Naive thymus-derived CD8-positive, alpha-beta T cell (primary cell): Measurements from ENCODE around the gene REX1BD. TPM values are rescaled to one million over a fixed set of nuclear protein-coding genes. Genes with fewer than 3 reads are reported as not detected.
"Not testable (repeated sequence)": the region's sequence is repeated elsewhere in the genome, so short reads cannot be mapped to it uniquely, and the experiment has no call there.

Source experiments
- ATAC-seq, 2 donors: fragments of 150-1000 bp; cut with Tn5 transposase in 1 of 2; sonication (Bioruptor Pico), chemical (Tn5 transposase) in 1 of 2; 1 replicate in 1 of 2; 2 replicates in 1 of 2; pipeline ENCODE4 v1.10.0; 2021; ENCODE audit warnings: mild to moderate bottlenecking in 2 of 2, moderate library complexity in 2 of 2
- POLR2A ChIA-PET: fragments of 350-600 bp; sonication (Branson Sonifier 250); formaldehyde crosslinking; loops from one replicate; lab custom pipeline; 2021; ENCODE audit warnings: antibody characterized with exemption; lab: Charles Lee
- DNase-seq, 10 donors: peaks; one replicate each; pipeline versions ENCODE4 v3.0.0 to v3.0.0-alpha.2; 2020 to 2022
- H3K27ac Mint-ChIP-seq, 10 donors: one replicate each; pipeline ENCODE4 v1.8.0; 2020 to 2022; ENCODE audit warnings: mild to moderate bottlenecking in 10 of 10, mixed read lengths in 10 of 10, moderate library complexity in 4 of 10, inconsistent platforms in 1 of 10
- H3K27me3 Mint-ChIP-seq, 5 donors: one replicate each; pipeline ENCODE4 v1.8.0; 2021 to 2022; ENCODE audit warnings: mixed read lengths in 5 of 5
- H3K36me3 Mint-ChIP-seq, 3 donors: one replicate each; pipeline ENCODE4 v1.8.0; 2020 to 2022; ENCODE audit warnings: mixed read lengths in 3 of 3, mild to moderate bottlenecking in 2 of 3, inconsistent platforms in 1 of 3
- H3K4me1 Mint-ChIP-seq, 4 donors: one replicate each; pipeline ENCODE4 v1.8.0; 2021 to 2022; ENCODE audit warnings: mixed read lengths in 4 of 4
- H3K4me3 Mint-ChIP-seq, 10 donors: one replicate each; pipeline ENCODE4 v1.8.0; 2020 to 2022; ENCODE audit warnings: mild to moderate bottlenecking in 10 of 10, mixed read lengths in 10 of 10, moderate library complexity in 6 of 10, inconsistent platforms in 1 of 10
- H3K9me3 Mint-ChIP-seq, 9 donors: one replicate each; pipeline ENCODE4 v1.8.0; 2020 to 2022; ENCODE audit warnings: mixed read lengths in 9 of 9, mild to moderate bottlenecking in 3 of 9, inconsistent platforms in 1 of 9, moderate library complexity in 1 of 9
- polyA plus RNA-seq, 3 donors: library from polyadenylated mRNA; unstranded; fragments of 300-500 nt; fragmentation: Illumina TruSeq; gene quantifications; one replicate each; pipeline ENCODE4 v1.2.3, GENCODE V29; 2021
- total RNA-seq, 8 experiments: library from RNA in 2 of 8; stranded (reverse) in 2 of 8; gene quantifications; one replicate each; pipeline ENCODE4 v1.2.3 and lab custom pipeline; 2021 to 2026

REX1BD gene
- total and polyA plus RNA-seq, 5 experiments from 2014 or later = 138 to 196 (median 165) TPM

- Mint-ChIP-seq H3K36me3 (peaks cover 0 to 8% (median 0%) of the 10 kb centered on the region in 3 donors), H3K4me1 (peaks cover 16 to 45% (median 33%) of the 10 kb centered on the region in 4 donors), H3K9me3 (no peaks in the 10 kb centered on the region), H3K4me3 (peak overlapping the region in 2 of 10 donors; percentile 24 to 63), H3K27ac (peak overlapping the region in 6 of 10 donors; percentile 13 to 80 (median 35)), H3K27me3 (no peaks in the 10 kb centered on the region)
- ATAC-seq (no peak), DNase-seq (no peak)
- POLR2A ChIA-PET = interaction anchor here (0.7 to 5.4 kb wide), 3 partner anchors 14 to 29 kb away, joined by 3 to 107 read pairs (median 3); partner anchors contain the start of gene UBA52
Measured at GRCh38 chr19:18586306-18586705, 2.3 kb upstream of the REX1BD start.

- H3K27ac Mint-ChIP-seq = peak overlapping the region in 8 of 10 donors; percentile 63 to 96 (median 94)
- peaks cover 0 to 9% (median 0%) of the 10 kb centered on the region in 3 donors for H3K36me3 Mint-ChIP-seq
- DNase-seq = no peak
- no peak for ATAC-seq
- POLR2A ChIA-PET = interaction anchor here (0.6 to 5.4 kb wide), 12 partner anchors 11 to 332 kb away, joined by 3 to 107 read pairs (median 14); partner anchors contain the start of genes COPE, DDX49, ELL and KXD1
- peaks cover 16 to 45% (median 33%) of the 10 kb centered on the region in 4 donors for H3K4me1 Mint-ChIP-seq
- H3K27me3 Mint-ChIP-seq = no peaks in the 10 kb centered on the region
- no peaks in the 10 kb centered on the region for H3K9me3 Mint-ChIP-seq
- H3K4me3 Mint-ChIP-seq = peak overlapping the region in 9 of 10 donors; percentile 14 to 95 (median 88)
Measured at GRCh38 chr19:18587561-18587960, 1.0 kb upstream of the REX1BD start.

DNA sequence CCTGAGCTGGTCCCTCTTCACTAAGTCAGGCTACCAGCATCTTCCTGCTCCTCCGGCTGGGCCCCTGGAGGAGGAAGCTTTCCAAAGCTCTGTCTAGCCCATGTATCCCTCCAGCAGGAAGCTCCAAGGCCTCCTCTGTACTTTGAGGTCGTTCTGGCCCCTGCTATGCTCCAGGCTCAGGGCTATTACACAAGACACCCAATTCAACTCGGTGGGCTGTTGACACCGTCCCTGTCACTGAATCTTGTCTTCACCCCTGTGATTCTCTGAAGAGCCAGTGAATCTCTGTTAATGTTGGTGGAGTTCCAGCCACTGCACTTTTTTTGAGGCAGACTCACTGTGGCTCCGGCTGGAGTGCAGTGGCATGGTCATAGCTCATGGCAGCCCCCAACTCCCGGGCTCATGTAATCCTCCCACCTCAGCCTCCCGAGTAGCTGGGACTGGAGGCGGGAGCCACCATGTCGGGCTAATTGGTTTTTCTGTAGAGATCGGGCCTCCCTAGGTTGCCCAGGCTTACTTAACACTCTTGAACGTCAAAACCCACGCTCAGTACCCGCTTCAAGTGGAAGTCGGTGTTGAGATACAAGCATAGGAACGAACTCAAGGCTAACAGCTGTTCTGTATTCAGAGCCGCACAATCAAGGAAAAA lies 512 bp upstream of the REX1BD start:
- ATAC-seq (peak; percentile 7 to 18), DNase-seq (no peak)
- peak overlapping the region; percentile 87 to 96 (median 94) for H3K27ac Mint-ChIP-seq
- no peaks in the 10 kb centered on the region for H3K9me3 Mint-ChIP-seq
- H3K27me3 Mint-ChIP-seq = no peaks in the 10 kb centered on the region
- H3K36me3 Mint-ChIP-seq = peaks cover 0 to 9% (median 0%) of the 10 kb centered on the region in 3 donors
- H3K4me3 Mint-ChIP-seq = peak overlapping the region; percentile 81 to 95 (median 90)
- POLR2A ChIA-PET = interaction anchor here (0.6 to 5.4 kb wide), 22 partner anchors 10 to 332 kb away, joined by 3 to 107 read pairs (median 6); partner anchors contain the start of genes COPE, DDX49, ELL and FKBP8
- H3K4me1 Mint-ChIP-seq = peaks cover 16 to 45% (median 33%) of the 10 kb centered on the region in 4 donors

GRCh38 chr19:18589380-18590272 lies 1.0 kb downstream of the REX1BD start:
- POLR2A ChIA-PET = interaction anchor here (0.5 to 5.4 kb wide), 34 partner anchors 8 to 1374 kb away, joined by 3 to 107 read pairs (median 6); partner anchors contain the start of genes COPE, CRTC1, DDX49 and ELL
- H3K27me3 Mint-ChIP-seq = no peaks in the 10 kb centered on the region
- peak in 6 of 10 donors; percentile 59 to 84 (median 72) for DNase-seq
- H3K9me3 Mint-ChIP-seq = no peaks in the 10 kb centered on the region
- peak; percentile 62 to 66 for ATAC-seq
- peaks cover 0 to 9% (median 0%) of the 10 kb centered on the region in 3 donors for H3K36me3 Mint-ChIP-seq
- H3K27ac Mint-ChIP-seq = peak overlapping the region; percentile 74 to 96 (median 92)
- peaks cover 17 to 50% (median 37%) of the 10 kb centered on the region in 4 donors for H3K4me1 Mint-ChIP-seq
- peak overlapping the region; percentile 81 to 95 (median 89) for H3K4me3 Mint-ChIP-seq

GRCh38 chr19:18590273-18591272 lies 2.0 kb downstream of the REX1BD start:
- H3K4me3 Mint-ChIP-seq = peak overlapping the region; percentile 80 to 93 (median 89)
- H3K9me3 Mint-ChIP-seq = no peaks in the 10 kb centered on the region
- POLR2A ChIA-PET = interaction anchor here (0.6 to 5.4 kb wide), 10 partner anchors 18 to 329 kb away, joined by 3 to 107 read pairs (median 7); partner anchors contain the start of genes COPE, DDX49, ELL and UBA52
- peak in 1 of 10 donors; percentile 23 for DNase-seq
- no peaks in the 10 kb centered on the region for H3K27me3 Mint-ChIP-seq
- ATAC-seq = no peak
- H3K27ac Mint-ChIP-seq = peak overlapping the region in 9 of 10 donors; percentile 71 to 92 (median 85)
- H3K36me3 Mint-ChIP-seq = peaks cover 0 to 9% (median 0%) of the 10 kb centered on the region in 3 donors
- peaks cover 22 to 52% (median 42%) of the 10 kb centered on the region in 4 donors for H3K4me1 Mint-ChIP-seq

DNA sequence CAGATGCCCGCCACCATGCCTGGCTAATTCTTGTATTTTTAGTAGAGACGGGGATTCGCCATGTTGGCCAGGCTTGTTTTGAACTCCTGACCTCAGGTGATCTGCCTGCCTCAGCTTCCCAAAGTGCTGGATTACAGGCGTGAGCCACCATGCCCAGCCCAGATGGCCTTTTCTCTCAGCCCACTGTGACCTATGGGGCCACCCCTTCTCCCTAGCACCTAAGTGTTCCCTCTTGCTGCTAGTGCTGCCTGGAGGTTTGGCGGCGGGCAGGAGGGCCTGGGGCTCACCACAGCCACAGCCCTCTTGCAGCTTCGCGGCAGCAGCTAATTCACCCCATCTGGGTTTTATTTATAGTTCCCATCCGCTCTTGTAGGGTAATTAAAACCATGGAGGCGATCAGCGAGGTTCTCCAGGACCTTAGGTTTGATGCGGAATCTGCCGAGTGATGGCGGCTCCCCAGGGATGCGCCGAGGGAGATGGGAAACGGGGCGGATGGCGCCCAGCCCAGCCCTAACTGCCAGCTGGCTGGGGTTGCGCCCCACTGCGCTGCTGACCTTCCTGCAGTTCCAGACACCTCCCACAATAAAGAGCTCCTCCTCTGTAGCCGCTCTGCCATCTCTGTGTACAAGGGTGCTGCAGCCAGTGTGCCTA lies 3.3 kb downstream of the REX1BD start:
- POLR2A ChIA-PET = interaction anchor here (4.4 kb wide), 1 partner anchor 256 kb away, joined by 19 read pairs; no protein-coding TSS in a partner anchor
- Mint-ChIP-seq H3K4me1 (peaks cover 22 to 44% (median 40%) of the 10 kb centered on the region in 4 donors), H3K27me3 (no peaks in the 10 kb centered on the region), H3K4me3 (peak overlapping the region in 4 of 10 donors; percentile 14 to 63 (median 38)), H3K36me3 (peaks cover 0 to 9% (median 0%) of the 10 kb centered on the region in 3 donors), H3K27ac (peak overlapping the region in 1 of 10 donors; percentile 31), H3K9me3 (no peaks in the 10 kb centered on the region)
- no peak for DNase-seq
- ATAC-seq = no peak

DNA sequence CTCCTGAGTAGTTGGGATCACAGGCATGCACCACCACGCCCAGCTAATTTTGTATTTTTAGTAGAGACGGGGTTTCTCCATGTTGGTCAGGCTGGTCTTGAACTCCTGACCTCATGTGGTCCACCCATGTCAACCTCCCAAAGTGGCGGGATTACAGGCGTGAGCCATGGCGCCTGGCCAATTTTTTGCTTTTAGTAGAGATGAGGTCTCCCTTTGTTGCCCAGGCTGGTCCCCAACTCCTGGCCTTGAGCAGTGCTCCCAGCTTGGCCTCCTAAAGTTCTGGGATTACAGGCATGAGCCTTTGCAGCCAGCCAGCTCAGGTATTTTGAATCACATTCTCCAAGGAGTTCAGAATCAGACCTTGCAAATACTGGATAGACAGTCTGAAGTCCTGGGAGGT lies 4.1 kb downstream of the REX1BD start:
- H3K27ac Mint-ChIP-seq = peak overlapping the region in 3 of 10 donors; percentile 33 to 83 (median 40)
- not testable (repeated sequence) for ATAC-seq

GRCh38 chr19:18593367-18594095 lies 4.9 kb downstream of the REX1BD start:
- POLR2A ChIA-PET = interaction anchor here (0.5 to 4.4 kb wide), 8 partner anchors 22 to 447 kb away, joined by 3 to 19 read pairs (median 4); partner anchors contain the start of genes HOMER3 and UBA52
- Mint-ChIP-seq H3K4me1 (peaks cover 14 to 31% (median 30%) of the 10 kb centered on the region in 4 donors), H3K27ac (peak overlapping the region in 9 of 10 donors; percentile 28 to 91 (median 69)), H3K36me3 (peaks cover 0 to 9% (median 0%) of the 10 kb centered on the region in 3 donors), H3K9me3 (no peaks in the 10 kb centered on the region), H3K4me3 (peak overlapping the region in 9 of 10 donors; percentile 24 to 78 (median 58)), H3K27me3 (no peaks in the 10 kb centered on the region)
- DNase-seq (no peak), ATAC-seq (no peak)

More for the DNA sequence above, 4.1 kb downstream of the REX1BD start:
- Mint-ChIP-seq H3K4me3 (peak overlapping the region in 4 of 10 donors; percentile 12 to 72 (median 27)), H3K4me1 (peaks cover 21 to 39% (median 37%) of the 10 kb centered on the region in 4 donors)
- not testable (repeated sequence) for H3K27me3 Mint-ChIP-seq, H3K36me3 Mint-ChIP-seq, H3K9me3 Mint-ChIP-seq, DNase-seq
- POLR2A ChIA-PET = interaction anchor here (0.8 to 4.4 kb wide), 4 partner anchors 87 to 255 kb away, joined by 3 to 19 read pairs (median 7); no protein-coding TSS in a partner anchor

DNA sequence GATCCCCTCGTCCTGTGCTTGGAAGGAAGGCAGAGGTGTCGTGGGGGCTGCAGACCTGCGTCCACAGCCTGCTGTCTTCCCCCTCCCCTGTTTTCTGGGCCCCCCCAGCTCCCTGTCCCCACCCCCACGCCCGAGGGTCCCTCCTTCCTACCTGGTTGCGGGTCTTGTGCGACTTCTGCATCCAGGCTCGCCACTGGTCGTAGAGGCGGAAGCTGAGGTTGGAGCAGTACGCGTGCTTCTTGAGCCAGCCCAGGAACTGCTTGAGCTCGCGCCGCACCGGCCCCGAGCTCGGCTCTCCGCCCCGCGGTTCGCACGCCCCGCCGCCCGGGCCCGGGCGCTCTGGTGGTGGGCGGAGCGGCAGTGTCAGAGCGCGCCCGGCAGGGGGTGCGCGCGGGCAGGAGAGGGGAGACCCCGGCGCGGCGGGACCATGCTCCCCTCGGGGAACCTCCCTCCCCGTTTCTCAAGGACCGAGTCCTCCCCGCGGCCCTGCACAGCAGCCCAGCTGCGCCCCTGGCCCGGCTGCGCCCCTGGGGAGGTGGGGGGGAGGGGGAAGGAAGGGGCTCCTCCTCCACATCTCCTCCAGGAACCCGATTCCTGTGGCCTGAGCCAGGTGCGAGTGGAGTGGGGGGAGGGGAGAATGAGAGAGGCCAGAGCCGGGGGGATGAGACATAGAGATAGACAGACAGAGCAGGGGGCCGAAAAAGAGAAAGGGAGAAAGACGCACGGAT lies 5.7 kb downstream of the REX1BD start:
- H3K4me1 Mint-ChIP-seq = peaks cover 14 to 31% (median 30%) of the 10 kb centered on the region in 4 donors
- H3K27ac Mint-ChIP-seq = peak overlapping the region in 9 of 10 donors; percentile 40 to 89 (median 78)
- peak overlapping the region; percentile 64 to 91 (median 79) for H3K4me3 Mint-ChIP-seq
- peak; percentile 73 to 77 for ATAC-seq
- peaks cover 0 to 4% (median 0%) of the 10 kb centered on the region in 5 donors for H3K27me3 Mint-ChIP-seq
- POLR2A ChIA-PET = interaction anchor here (0.5 to 4.4 kb wide), 6 partner anchors 18 to 446 kb away, joined by 3 to 19 read pairs (median 4); partner anchors contain the start of gene UBA52
- peak; percentile 66 to 85 (median 78) for DNase-seq
- peaks cover 0 to 9% (median 0%) of the 10 kb centered on the region in 3 donors for H3K36me3 Mint-ChIP-seq
- no peaks in the 10 kb centered on the region for H3K9me3 Mint-ChIP-seq
